Left renal pelvis (tissue), 4 donors: ENCODE data around the gene OXCT2. TPM values are rescaled to one million over a fixed set of nuclear protein-coding genes. Genes with fewer than 3 reads are reported as not detected.
"Not testable (repeated sequence)": the region's sequence is repeated elsewhere in the genome, so short reads cannot be mapped to it uniquely, and the experiment has no call there.

Experiments used
- DNase-seq, 4 donors: peaks; one replicate each; pipeline ENCODE4 v3.0.0-alpha.2; 2013; ENCODE audit warnings: low read depth in 4 of 4, low spot score in 3 of 4
- polyA plus RNA-seq, 4 donors: library from polyadenylated mRNA; unstranded; fragments of 120-200 nt; gene quantifications; one replicate each; pipeline ENCODE4 v1.2.1, GENCODE V29; 2013; ENCODE audit not compliant: insufficient read length in 4 of 4

The OXCT2 gene
- polyA plus RNA-seq, 4 donors = 0.14 to 0.68 (median 0.22) TPM

- not testable (repeated sequence) for DNase-seq
Measured at GRCh38 chr1:39764512-39764911, 6.6 kb downstream of the OXCT2 start.

- not testable (repeated sequence) for DNase-seq
Measured at GRCh38 chr1:39763619-39764374, 7.4 kb downstream of the OXCT2 start.

GRCh38 chr1:39762550-39763540 is 8.3 kb downstream of the OXCT2 start:
- no peak for DNase-seq

GRCh38 chr1:39761557-39762260 is 9.4 kb downstream of the OXCT2 start:
- DNase-seq = no peak

- no peak for DNase-seq
Measured at GRCh38 chr1:39761016-39761415, 10.1 kb downstream of the OXCT2 start.

GRCh38 chr1:39760074-39761008 is 10.8 kb downstream of the OXCT2 start:
- DNase-seq = no peak

- no peak for DNase-seq
Measured at GRCh38 chr1:39759436-39759726, 11.8 kb downstream of the OXCT2 start.

GRCh38 chr1:39758556-39759435 is 12.4 kb downstream of the OXCT2 start:
- DNase-seq = no peak

- DNase-seq = no peak
Measured at GRCh38 chr1:39757501-39757900, 13.6 kb downstream of the OXCT2 start.

GRCh38 chr1:39755965-39756659 is 15.0 kb downstream of the OXCT2 start:
- no peak for DNase-seq

- no peak for DNase-seq
Measured at GRCh38 chr1:39754906-39755504, 16.1 kb downstream of the OXCT2 start.

- DNase-seq = no peak
Measured at GRCh38 chr1:39754026-39754570, 17.1 kb downstream of the OXCT2 start.

GRCh38 chr1:39753132-39754025 is 17.8 kb downstream of the OXCT2 start:
- DNase-seq = no peak

GRCh38 chr1:39752703-39753102 is 18.4 kb downstream of the OXCT2 start:
- DNase-seq = no peak

- DNase-seq = no peak
Measured at GRCh38 chr1:39751595-39751994, 19.6 kb downstream of the OXCT2 start.

GRCh38 chr1:39745016-39745670 is 26.0 kb downstream of the OXCT2 start:
- no peak for DNase-seq
